Fibroblast of pulmonary artery (primary cell): ENCODE data around the gene CLDN9.

Experiments
- DNase-seq: peaks from one replicate; pipeline ENCODE4 v3.0.0-alpha.2; 2010; ENCODE audit warnings: low read depth
- H3K4me3 ChIP-seq: replicated peaks from 2 replicates; pipeline ENCODE4 v1.5.1; 2011; ENCODE audit warnings: low read depth, mild to moderate bottlenecking, control low read depth, low read length, moderate library complexity
- TF ChIP-seq, protein P1 (sequence below): IDR thresholded peaks from 2 replicates; pipeline ENCODE4 v1.5.1; 2011; ENCODE audit warnings: mild to moderate bottlenecking, control low read depth, low read length, inconsistent platforms; ENCODE audit errors: missing control alignments

Gene CLDN9, protein sequence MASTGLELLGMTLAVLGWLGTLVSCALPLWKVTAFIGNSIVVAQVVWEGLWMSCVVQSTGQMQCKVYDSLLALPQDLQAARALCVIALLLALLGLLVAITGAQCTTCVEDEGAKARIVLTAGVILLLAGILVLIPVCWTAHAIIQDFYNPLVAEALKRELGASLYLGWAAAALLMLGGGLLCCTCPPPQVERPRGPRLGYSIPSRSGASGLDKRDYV

DNA sequence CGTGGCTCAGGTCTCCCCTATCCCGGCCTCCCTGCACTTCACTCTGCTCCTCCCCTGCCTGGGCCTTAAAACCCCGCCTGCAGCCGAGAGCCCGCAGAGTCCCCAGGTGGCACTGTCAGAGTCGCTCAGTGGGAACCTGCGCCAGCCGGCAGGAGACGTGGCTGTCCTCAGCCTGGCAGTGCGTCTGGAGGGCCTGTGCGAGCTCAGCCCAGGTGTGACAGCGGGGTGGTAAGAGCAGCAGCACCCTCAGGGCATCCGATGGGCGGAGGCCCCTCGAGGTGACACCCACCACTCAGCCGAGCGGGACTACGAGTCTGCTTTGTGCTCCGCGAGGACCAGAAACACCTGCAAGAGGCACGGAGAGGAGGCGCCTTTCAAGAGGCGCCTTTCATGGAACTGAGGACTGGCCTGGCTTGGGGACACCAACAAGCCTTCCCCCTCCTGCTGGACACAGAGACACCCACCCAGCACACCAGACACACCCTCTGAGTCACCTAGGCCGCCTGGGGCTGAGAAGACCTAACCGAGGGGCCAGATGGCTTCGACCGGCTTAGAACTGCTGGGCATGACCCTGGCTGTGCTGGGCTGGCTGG is at the start of gene CLDN9:
Gene CLDN9, plus strand, starts transcription at position 96 of the 593 bp plus-strand sequence. Its CDS starts 440 bp downstream, at position 536.
- DNase-seq, result no peak
- H3K4me3 ChIP-seq, result no peak within 1 kb of the TSS
- TF ChIP-seq, protein P1, sequence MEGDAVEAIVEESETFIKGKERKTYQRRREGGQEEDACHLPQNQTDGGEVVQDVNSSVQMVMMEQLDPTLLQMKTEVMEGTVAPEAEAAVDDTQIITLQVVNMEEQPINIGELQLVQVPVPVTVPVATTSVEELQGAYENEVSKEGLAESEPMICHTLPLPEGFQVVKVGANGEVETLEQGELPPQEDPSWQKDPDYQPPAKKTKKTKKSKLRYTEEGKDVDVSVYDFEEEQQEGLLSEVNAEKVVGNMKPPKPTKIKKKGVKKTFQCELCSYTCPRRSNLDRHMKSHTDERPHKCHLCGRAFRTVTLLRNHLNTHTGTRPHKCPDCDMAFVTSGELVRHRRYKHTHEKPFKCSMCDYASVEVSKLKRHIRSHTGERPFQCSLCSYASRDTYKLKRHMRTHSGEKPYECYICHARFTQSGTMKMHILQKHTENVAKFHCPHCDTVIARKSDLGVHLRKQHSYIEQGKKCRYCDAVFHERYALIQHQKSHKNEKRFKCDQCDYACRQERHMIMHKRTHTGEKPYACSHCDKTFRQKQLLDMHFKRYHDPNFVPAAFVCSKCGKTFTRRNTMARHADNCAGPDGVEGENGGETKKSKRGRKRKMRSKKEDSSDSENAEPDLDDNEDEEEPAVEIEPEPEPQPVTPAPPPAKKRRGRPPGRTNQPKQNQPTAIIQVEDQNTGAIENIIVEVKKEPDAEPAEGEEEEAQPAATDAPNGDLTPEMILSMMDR, result no peak

- TF ChIP-seq, protein P1, result no peak
- no peak for DNase-seq
- H3K4me3 ChIP-seq, result no peak overlapping the region
Observed at GRCh38 chr16:2963074-2963722, 49.5 kb upstream of the CLDN9 start.

DNA sequence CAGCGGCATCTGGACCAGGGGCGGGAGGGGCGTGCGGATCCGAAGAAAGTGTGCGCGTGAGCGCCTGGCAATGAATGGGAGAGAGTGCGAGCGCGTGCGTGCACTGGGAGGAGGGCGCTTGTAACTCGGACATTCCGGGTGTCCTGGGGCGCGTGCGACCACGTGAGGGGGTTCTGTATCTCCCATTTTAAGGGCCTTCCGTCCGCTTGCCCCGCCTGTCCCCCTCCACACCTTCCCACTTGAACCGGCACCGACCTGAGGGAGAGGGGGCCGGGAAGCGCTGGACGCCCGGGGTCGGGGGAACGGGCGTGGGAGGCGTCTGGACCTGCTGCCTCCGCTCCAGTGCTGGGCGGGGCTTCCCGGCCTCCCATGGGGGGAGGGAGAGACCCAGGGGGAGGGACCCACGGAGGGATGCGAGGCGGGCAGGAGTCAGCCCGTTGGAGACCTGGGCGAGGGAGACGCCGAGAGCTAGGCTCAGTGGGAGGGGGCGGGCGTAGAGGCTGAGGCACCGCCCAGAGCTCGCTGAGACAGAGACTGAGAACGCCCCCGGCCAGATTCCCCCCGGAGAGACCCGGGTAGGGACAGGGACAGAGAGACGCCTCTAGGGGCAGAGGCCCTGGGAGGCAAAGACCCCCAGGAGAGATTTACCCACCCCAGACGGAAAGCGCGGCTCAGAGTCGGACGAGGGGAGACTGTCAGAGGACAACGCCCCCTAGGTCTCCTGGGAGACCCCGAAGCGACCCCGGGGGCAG is 48.8 kb upstream of the CLDN9 start, which contains the start of gene KREMEN2:
Gene KREMEN2, plus strand, starts transcription at position 553 of the 752 bp plus-strand sequence. CDS start 246 bp downstream, outside the sequence.
- H3K4me3 ChIP-seq, result no peak within 1 kb of the TSS
- DNase-seq, result no peak
- TF ChIP-seq, protein P1, result no peak

DNA sequence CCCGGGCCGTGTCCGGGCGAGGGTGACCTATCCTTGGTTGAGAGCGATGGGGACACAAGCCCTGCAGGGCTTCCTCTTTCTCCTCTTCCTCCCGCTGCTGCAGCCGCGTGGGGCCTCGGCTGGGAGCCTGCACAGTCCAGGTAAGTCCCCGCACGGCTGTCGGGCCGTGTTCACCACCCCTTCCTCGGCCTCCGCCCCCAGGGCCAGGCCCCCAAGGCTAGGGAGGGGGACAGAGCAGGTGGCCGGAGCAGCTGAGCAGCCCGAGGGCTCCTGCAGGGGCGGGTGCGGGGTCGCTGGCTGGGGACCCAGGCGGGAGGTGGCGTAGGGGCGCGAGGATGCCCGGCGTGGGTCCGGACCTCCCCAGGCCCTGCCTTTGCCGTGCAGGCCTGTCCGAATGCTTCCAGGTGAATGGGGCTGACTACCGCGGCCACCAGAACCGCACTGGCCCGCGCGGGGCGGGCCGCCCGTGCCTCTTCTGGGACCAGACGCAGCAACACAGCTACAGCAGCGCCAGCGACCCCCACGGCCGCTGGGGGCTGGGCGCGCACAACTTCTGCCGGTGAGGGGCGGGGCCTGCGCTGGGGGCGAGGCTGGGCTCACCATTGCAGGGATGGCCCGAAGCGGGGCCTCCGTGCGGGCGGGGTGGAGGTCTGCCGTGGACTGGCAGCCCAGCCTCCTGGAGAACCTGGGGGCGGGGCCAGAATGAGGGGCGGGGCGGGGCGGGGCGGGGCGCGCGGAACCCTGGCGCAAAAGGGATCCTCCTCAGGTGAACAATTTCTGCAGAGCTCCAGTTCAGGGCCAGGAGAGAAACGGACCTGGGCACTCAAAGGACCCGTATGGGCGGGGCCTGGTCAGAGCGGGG is 48.0 kb upstream of the CLDN9 start:
- TF ChIP-seq, protein P1, result no peak
- no peak for DNase-seq
- no peak overlapping the region for H3K4me3 ChIP-seq

- no peak overlapping the region for H3K4me3 ChIP-seq
- no peak for DNase-seq
- TF ChIP-seq, protein P1, result no peak
Observed at GRCh38 chr16:2966043-2966807, 46.5 kb upstream of the CLDN9 start.

- no peak for DNase-seq
- TF ChIP-seq, protein P1, result no peak
- H3K4me3 ChIP-seq, result no peak overlapping the region
Observed at GRCh38 chr16:2966808-2967191, 45.9 kb upstream of the CLDN9 start.
